Colonic mucosa (tissue), 4 donors: ENCODE data around the gene NFE2L3. TPM values are rescaled to one million over a fixed set of nuclear protein-coding genes. Genes with fewer than 3 reads are reported as not detected.

Source experiments
- DNase-seq: peaks from one replicate; pipeline ENCODE4 v3.0.0-alpha.2; 2020
- H3K27ac ChIP-seq: fragments of 200-600 bp; one replicate; pipeline ENCODE4 v1.8.0; 2021
- H3K27me3 ChIP-seq: fragments of 200-600 bp; one replicate; pipeline ENCODE4 v1.8.0; 2021
- H3K36me3 ChIP-seq: fragments of 200-600 bp; one replicate; pipeline ENCODE4 v1.8.0; 2021
- H3K4me1 ChIP-seq: fragments of 200-600 bp; one replicate; pipeline ENCODE4 v1.8.0; 2021; ENCODE audit warnings: mild to moderate bottlenecking
- H3K4me3 ChIP-seq: fragments of 200-600 bp; one replicate; pipeline ENCODE4 v1.8.0; 2021
- H3K9ac ChIP-seq, 2 donors: one replicate each; pipeline ENCODE4 v1.7.0; 2013; ENCODE audit warnings: control low read depth in 2 of 2, low read depth in 2 of 2, low read length in 2 of 2
- H3K9me3 ChIP-seq: fragments of 200-600 bp; one replicate; pipeline ENCODE4 v1.8.0; 2021
- CTCF ChIP-seq: fragments of 200-600 bp; IDR thresholded peaks from one replicate; pipeline ENCODE4 v1.8.0; 2022; ENCODE audit warnings: antibody characterized with exemption, mild to moderate bottlenecking
- intact Hi-C: fragments of 100-400 bp; cut with DNase I; formaldehyde crosslinking; loops from one replicate; pipeline ENCODE4 v1.14.1; 2022
- total RNA-seq, 2 donors: library from RNA; stranded (reverse); fragmentation: NEBNext Ultra II Directional in 1 of 2; extraction: Animal tissue kit (Norgen Biotek cat#: 25700) in 1 of 2; gene quantifications; one replicate each; pipeline ENCODE4 v1.2.1, GENCODE V29; 2021
- donor health status: healthy.
- donor health status: DM: no; HTN: no; CAD: no.
- donor health status: DM: no; HTN: no; CAD: no.

The NFE2L3 gene
- total RNA-seq, 2 donors from 2014 or later, result 12.0 to 13.0 TPM

GRCh38 chr7:26153823-26154783 is 2.1 kb downstream of the NFE2L3 start:
- no peak for TF ChIP-seq CTCF
- peak overlapping the region; percentile 39 to 85 for H3K9ac ChIP-seq
- no peaks in the 10 kb centered on the region for H3K27me3 ChIP-seq
- peak overlapping the region; percentile 55 for H3K27ac ChIP-seq
- peaks cover 3% of the 10 kb centered on the region for H3K4me1 ChIP-seq
- no peaks in the 10 kb centered on the region for H3K36me3 ChIP-seq
- peak; percentile 79 for DNase-seq
- H3K9me3 ChIP-seq, result no peaks in the 10 kb centered on the region
- intact Hi-C loops, result no loop called here
- H3K4me3 ChIP-seq, result peak overlapping the region; percentile 66

- Histone ChIP-seq H3K27me3 (no peaks in the 10 kb centered on the region), H3K4me3 (no peak overlapping the region), H3K36me3 (no peaks in the 10 kb centered on the region), H3K9me3 (no peaks in the 10 kb centered on the region), H3K9ac (peak overlapping the region in 1 of 2 donors; percentile 7), H3K4me1 (peaks cover 3% of the 10 kb centered on the region), H3K27ac (peak overlapping the region; percentile 51)
- no peak for TF ChIP-seq CTCF
- intact Hi-C loops, result no loop called here
- DNase-seq, result no peak
Observed at GRCh38 chr7:26155531-26156375, 3.8 kb downstream of the NFE2L3 start.

- Histone ChIP-seq H3K4me1 (peaks cover 3% of the 10 kb centered on the region), H3K4me3 (no peak overlapping the region)
- intact Hi-C loops, result no loop called here
Observed at GRCh38 chr7:26156451-26157420, 4.7 kb downstream of the NFE2L3 start.

GRCh38 chr7:26157520-26158105 is 5.6 kb downstream of the NFE2L3 start:
- H3K36me3 ChIP-seq, result no peaks in the 10 kb centered on the region
- no peaks in the 10 kb centered on the region for H3K27me3 ChIP-seq
- H3K4me1 ChIP-seq, result peaks cover 3% of the 10 kb centered on the region
- H3K9me3 ChIP-seq, result no peaks in the 10 kb centered on the region
- no peak for DNase-seq
- intact Hi-C loops, result no loop called here
- no peak overlapping the region for H3K9ac ChIP-seq
- TF ChIP-seq CTCF, result no peak
- no peak overlapping the region for H3K4me3 ChIP-seq
- H3K27ac ChIP-seq, result peak overlapping the region; percentile 67

More at GRCh38 chr7:26156451-26157420, 4.7 kb downstream of the NFE2L3 start:
- H3K27me3 ChIP-seq, result no peaks in the 10 kb centered on the region
- H3K27ac ChIP-seq, result peak overlapping the region; percentile 67
- H3K9ac ChIP-seq, result peak overlapping the region in 1 of 2 donors; percentile 14
- no peaks in the 10 kb centered on the region for H3K36me3 ChIP-seq
- TF ChIP-seq CTCF, result no peak
- H3K9me3 ChIP-seq, result no peaks in the 10 kb centered on the region
- DNase-seq, result no peak
